H1 (cell line): Measurements from ENCODE around the gene EEF1A2. TPM values are rescaled to one million over a fixed set of nuclear protein-coding genes. Genes with fewer than 3 reads are reported as not detected.

ENCODE experiments used
- EZH2 ChIP-seq: fragments of 200-600 bp; sonication (generic); IDR thresholded peaks from 2 replicates; pipeline ENCODE4 v1.7.1; 2012; ENCODE audit warnings: low read depth, mild to moderate bottlenecking, moderate library complexity, low read length, inconsistent platforms; ENCODE audit not compliant: severe bottlenecking
- HDAC6 ChIP-seq: IDR thresholded peaks from one replicate; pipeline ENCODE4 v1.7.1; 2012; ENCODE audit warnings: low read depth, mild to moderate bottlenecking, inconsistent platforms, low read length, moderate library complexity
- SIX5 ChIP-seq: IDR thresholded peaks from 2 replicates; pipeline ENCODE4 v1.6.1; 2011; ENCODE audit warnings: mild to moderate bottlenecking, low read depth, low read length
- polyA plus RNA-seq, 7 experiments: library from polyadenylated mRNA; depleted of rRNA in 3 of 7; stranded (reverse) in 5 of 7; unstranded in 2 of 7; fragments of >200 nt in 5 of 7; fragments of 200-250 nt in 2 of 7; gene quantifications; 1 replicate in 5 of 7; 2 replicates in 1 of 7; 4 replicates in 1 of 7; pipeline versions ENCODE4 v1.2.1 to v1.2.3, GENCODE V29; 2011 to 2013; ENCODE audit warnings: missing spikeins in 2 of 7, mixed read lengths in 2 of 7
- total RNA-seq: library from RNA; stranded (reverse); fragmentation: NEBNext Ultra II Directional; extraction: Animal tissue kit (Norgen Biotek cat#: 25700); gene quantifications from 2 replicates; pipeline ENCODE4 v1.2.1, GENCODE V29; 2021

Gene EEF1A2
- total and polyA plus RNA-seq, 2 of the 8 experiments (the other 6 are each of a cell fraction or from before 2014, with no cell fraction given) = 7.4 to 25.8 TPM

GRCh38 chr20:63475209-63475608 lies 23.7 kb downstream of the EEF1A2 start (continued):
- no peak for TF ChIP-seq HDAC6
- no peak for TF ChIP-seq EZH2
- TF ChIP-seq SIX5 = no peak
